SK-N-SH treated with all-trans-retinoic acid at 6 μM for 48 hours (cell line): Measurements from ENCODE around the gene LRRC40.
A peak's percentile ranks its signal among the peaks of the same experiment; 100 is the strongest.
"Not testable (repeated sequence)": the region's sequence is repeated elsewhere in the genome, so short reads cannot be mapped to it uniquely, and the experiment has no call there.

ENCODE experiments used
- ATAC-seq: fragments of 200-7000 bp; cut with Tn5 transposase; 3 replicates; pipeline ENCODE4 v1.9.1; 2020; ENCODE audit warnings: mild to moderate bottlenecking, moderate library complexity
- ARNTL ChIP-seq: fragments of 450-650 bp; formaldehyde crosslinking; IDR thresholded peaks from 2 replicates; pipeline ENCODE4 v1.5.0; 2020; ENCODE audit warnings: low read depth, mild to moderate bottlenecking, moderate library complexity, borderline replicate concordance
- BACH2 ChIP-seq: fragments of 250-450 bp; sonication (Bioruptor Pico); IDR thresholded peaks from 2 replicates; pipeline ENCODE4 v1.9.0; 2021; ENCODE audit warnings: mild to moderate bottlenecking, borderline replicate concordance
- CREB5 ChIP-seq: fragments of 250-450 bp; sonication (Bioruptor Pico); IDR thresholded peaks from 2 replicates; pipeline ENCODE4 v1.5.1; 2020; ENCODE audit warnings: low read depth, mild to moderate bottlenecking, moderate library complexity
- CSDC2 ChIP-seq: fragments of 250-450 bp; sonication (Bioruptor Pico); IDR thresholded peaks from 2 replicates; pipeline ENCODE4 v1.5.0; 2020; ENCODE audit warnings: mild to moderate bottlenecking, moderate library complexity
- ESRRG ChIP-seq: fragments of 250-450 bp; sonication (Bioruptor Pico); IDR thresholded peaks from 2 replicates; pipeline ENCODE4 v1.6.1; 2021; ENCODE audit warnings: mild to moderate bottlenecking
- GLIS3 ChIP-seq: fragments of 250-450 bp; sonication (Bioruptor Pico); IDR thresholded peaks from 2 replicates; pipeline ENCODE4 v1.5.0; 2020; ENCODE audit warnings: mild to moderate bottlenecking, moderate library complexity
- ISL1 ChIP-seq: fragments of 250-450 bp; sonication (Bioruptor Pico); IDR thresholded peaks from 2 replicates; pipeline ENCODE4 v2.1.2; 2022; ENCODE audit warnings: mild to moderate bottlenecking, moderate library complexity
- OSR1 ChIP-seq: fragments of 250-450 bp; sonication (Bioruptor Pico); IDR thresholded peaks from 2 replicates; pipeline ENCODE4 v1.8.0; 2022; ENCODE audit warnings: moderate library complexity, mild to moderate bottlenecking, inconsistent platforms
- PATZ1 ChIP-seq: fragments of 250-450 bp; sonication (Bioruptor Pico); IDR thresholded peaks from 2 replicates; pipeline ENCODE4 v1.8.0; 2020; ENCODE audit warnings: mild to moderate bottlenecking, moderate library complexity, borderline replicate concordance
- POU6F1 ChIP-seq: fragments of 250-450 bp; sonication (Bioruptor Pico); IDR thresholded peaks from 2 replicates; pipeline ENCODE4 v1.8.0; 2021; ENCODE audit warnings: low read depth, mild to moderate bottlenecking, moderate library complexity, borderline replicate concordance
- PPARA ChIP-seq: fragments of 250-450 bp; sonication (Bioruptor Pico); IDR thresholded peaks from 2 replicates; pipeline ENCODE4 v1.5.0; 2020; ENCODE audit warnings: mild to moderate bottlenecking, borderline replicate concordance
- RARB ChIP-seq: fragments of 250-450 bp; sonication (Bioruptor Pico); IDR thresholded peaks from 2 replicates; pipeline ENCODE4 v1.8.0; 2021; ENCODE audit warnings: mild to moderate bottlenecking, moderate library complexity
- TCF4 ChIP-seq: fragments of 250-450 bp; sonication (Bioruptor Pico); IDR thresholded peaks from 2 replicates; pipeline ENCODE4 v1.8.0; 2021; ENCODE audit warnings: mild to moderate bottlenecking, moderate library complexity, borderline replicate concordance
- TOX ChIP-seq: fragments of 250-450 bp; sonication (Bioruptor Pico); IDR thresholded peaks from 2 replicates; pipeline ENCODE4 v1.8.0; 2021; ENCODE audit warnings: mild to moderate bottlenecking, moderate library complexity, borderline replicate concordance
- TSHZ2 ChIP-seq: fragments of 250-450 bp; sonication (Bioruptor Pico); IDR thresholded peaks from 2 replicates; pipeline ENCODE4 v1.5.0; 2020; ENCODE audit warnings: mild to moderate bottlenecking, moderate library complexity
- ZC3H10 ChIP-seq: fragments of 250-450 bp; sonication (Bioruptor Pico); IDR thresholded peaks from 2 replicates; pipeline ENCODE4 v1.5.1; 2021; ENCODE audit warnings: mild to moderate bottlenecking, moderate library complexity
- ZFP3 ChIP-seq: fragments of 250-450 bp; sonication (Bioruptor Pico); IDR thresholded peaks from 2 replicates; pipeline ENCODE4 v1.5.0; 2020; ENCODE audit warnings: mild to moderate bottlenecking, moderate library complexity
- ZFP30 ChIP-seq: fragments of 450-650 bp; formaldehyde crosslinking; IDR thresholded peaks from 2 replicates; pipeline ENCODE4 v1.5.0; 2022; ENCODE audit warnings: mild to moderate bottlenecking, moderate library complexity
- ZNF565 ChIP-seq: fragments of 450-650 bp; formaldehyde crosslinking; conservative IDR thresholded peaks from 2 replicates; pipeline ENCODE4 v1.5.0; 2020; ENCODE audit warnings: low read depth, mild to moderate bottlenecking, moderate library complexity
- ZNF70 ChIP-seq: fragments of 450-650 bp; formaldehyde crosslinking; IDR thresholded peaks from 2 replicates; pipeline ENCODE4 v1.5.0; 2020; ENCODE audit warnings: mild to moderate bottlenecking, moderate library complexity
- ZNF8 ChIP-seq: fragments of 450-650 bp; formaldehyde crosslinking; IDR thresholded peaks from 2 replicates; pipeline ENCODE4 v1.5.0; 2020; ENCODE audit warnings: mild to moderate bottlenecking, moderate library complexity

Gene LRRC40

GRCh38 chr1:70195342-70195741, 10.0 kb downstream of the LRRC40 start (continued):
- no peak for TF ChIP-seq PATZ1
- no peak for TF ChIP-seq BACH2 (CRISPR knock-in tag)
- no peak for TF ChIP-seq ZNF565
- no peak for TF ChIP-seq ZNF70 (CRISPR knock-in tag)
- TF ChIP-seq ISL1 (CRISPR knock-in tag), result no peak
- TF ChIP-seq PPARA (CRISPR knock-in tag), result no peak
- TF ChIP-seq GLIS3 (CRISPR knock-in tag), result no peak
- no peak for TF ChIP-seq OSR1

GRCh38 chr1:70194601-70195000, 10.8 kb downstream of the LRRC40 start:
- no peak for ATAC-seq
- no peak for TF ChIP-seq POU6F1 (CRISPR knock-in tag)
- TF ChIP-seq ZNF70 (CRISPR knock-in tag), result no peak
- no peak for TF ChIP-seq ZNF8 (CRISPR knock-in tag)
- TF ChIP-seq ZC3H10, result no peak
- no peak for TF ChIP-seq RARB (CRISPR knock-in tag)
- no peak for TF ChIP-seq TSHZ2 (CRISPR knock-in tag)
- TF ChIP-seq CSDC2, result no peak
- no peak for TF ChIP-seq OSR1
- no peak for TF ChIP-seq ZNF565
- TF ChIP-seq ZFP30, result no peak
- no peak for TF ChIP-seq ISL1 (CRISPR knock-in tag)
- no peak for TF ChIP-seq ESRRG (CRISPR knock-in tag)

GRCh38 chr1:70192446-70192845, 12.9 kb downstream of the LRRC40 start:
- TF ChIP-seq ZNF8 (CRISPR knock-in tag), result peak; percentile 88
- ATAC-seq, result not testable (repeated sequence)

- ATAC-seq, result no peak
- TF ChIP-seq ZFP3 (CRISPR knock-in tag) (no peak), PPARA (CRISPR knock-in tag) (no peak), ZFP30 (no peak), ZNF565 (no peak), OSR1 (no peak), CSDC2 (no peak), PATZ1 (no peak), ESRRG (CRISPR knock-in tag) (no peak), POU6F1 (CRISPR knock-in tag) (no peak), BACH2 (CRISPR knock-in tag) (no peak), GLIS3 (CRISPR knock-in tag) (no peak), TCF4 (CRISPR knock-in tag) (no peak), ZNF8 (CRISPR knock-in tag) (no peak), ARNTL (CRISPR knock-in tag) (no peak), ISL1 (CRISPR knock-in tag) (no peak), TSHZ2 (CRISPR knock-in tag) (no peak), CREB5 (CRISPR knock-in tag) (no peak), TOX (CRISPR knock-in tag) (no peak)
Measured at GRCh38 chr1:70190180-70190579, 15.2 kb downstream of the LRRC40 start.
